ENCODE measurements around the gene PRRC2C. TPM values are rescaled to one million over a fixed set of nuclear protein-coding genes. Genes with fewer than 3 reads are reported as not detected.

Gene PRRC2C
- total RNA-seq, 1 experiment from 2014 or later = 267 TPM

DNA sequence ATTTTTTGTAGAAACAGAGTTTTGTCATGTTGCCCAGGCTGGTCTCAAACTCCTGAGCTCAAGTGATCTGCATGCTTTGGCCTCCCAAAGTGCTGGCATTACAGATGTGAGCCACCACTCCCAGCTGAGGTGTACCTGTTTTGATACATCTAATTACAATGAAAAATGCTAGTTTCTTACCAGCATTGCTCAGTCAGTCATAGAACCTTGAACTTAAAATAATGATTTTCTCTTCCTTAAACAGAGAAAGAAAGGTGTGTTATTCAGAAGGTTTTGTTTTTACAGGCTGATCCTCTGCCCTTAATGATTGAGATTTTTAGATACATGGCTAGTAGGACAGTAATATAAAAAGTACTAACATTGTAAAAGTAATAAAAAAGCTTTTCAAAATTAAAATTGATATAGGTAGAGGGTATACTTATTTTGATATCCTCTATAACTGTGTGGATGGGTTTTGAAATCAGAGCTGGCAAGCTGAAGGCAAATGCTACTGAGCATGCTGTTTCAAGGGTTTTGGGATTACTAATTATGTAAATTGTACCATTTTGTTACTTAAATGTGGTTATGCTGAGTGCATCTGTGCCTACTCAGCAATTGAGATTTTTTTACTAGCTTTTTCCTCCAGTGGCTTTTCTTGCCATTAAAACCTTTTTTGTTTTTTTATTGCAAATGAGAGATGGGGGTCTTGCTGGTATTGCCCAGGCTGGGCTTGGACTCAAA lies 16.1 kb downstream of the PRRC2C start:
- Histone ChIP-seq H3K4me1 (ENCODE audit: insufficient read depth, low read length) (no peaks in the 10 kb centered on the region; the same call in 1 of the 2 replicates), H3K27ac (ENCODE audit: insufficient read length, low read depth, low read length) (no peak overlapping the region), H3K79me2 (ENCODE audit: insufficient read depth, low read length) (peaks cover 78% of the 10 kb centered on the region), H3K9ac (ENCODE audit: extremely low read depth, insufficient read length, low read length) (no peak overlapping the region), H3K79me1 (ENCODE audit: insufficient read depth, low read depth, low read length, poor library complexity, severe bottlenecking) (peaks cover 13% of the 10 kb centered on the region), H3K4me2 (ENCODE audit: insufficient read depth, insufficient read length, low read length) (no peak overlapping the region), H2AK5ac (ENCODE audit: insufficient read length, low read length) (no peak overlapping the region), H3K9me3 (ENCODE audit: control insufficient read depth, low read depth, low read length) (no peaks in the 10 kb centered on the region), H4K20me1 (ENCODE audit: control insufficient read depth, insufficient read depth, insufficient read length) (no peaks in the 10 kb centered on the region), H3K4ac (ENCODE audit: low read depth, low read length) (no peak overlapping the region), H3K18ac (ENCODE audit: insufficient read length, low read depth, low read length) (no peak overlapping the region), H2BK120ac (ENCODE audit: low read depth, low read length, poor library complexity, severe bottlenecking) (no peak overlapping the region), H3T11ph (ENCODE audit: low read length) (no peak overlapping the region), H2BK12ac (ENCODE audit: insufficient read length, low read depth, low read length) (no peak overlapping the region), H2AFZ (ENCODE audit: low read length) (no peak overlapping the region), H3K23ac (ENCODE audit: insufficient read length, low read depth, low read length) (no peak overlapping the region), H3K23me2 (ENCODE audit: insufficient read length, low read depth, low read length, poor library complexity, severe bottlenecking) (no peaks in the 10 kb centered on the region), H4K8ac (replicated peaks; ENCODE audit: insufficient read length, low read depth, low read length) (no peak overlapping the region), H2BK15ac (ENCODE audit: low read depth, low read length) (no peak overlapping the region), H3K14ac (ENCODE audit: insufficient read depth, low read length) (no peak overlapping the region), H2BK20ac (ENCODE audit: low read depth, low read length, poor library complexity, severe bottlenecking) (no peak overlapping the region), H3K27me3 (ENCODE audit: insufficient read depth, low read length) (no peaks in the 10 kb centered on the region), H3K56ac (ENCODE audit: insufficient read length, low read depth, low read length) (no peak overlapping the region), H2BK5ac (ENCODE audit: insufficient read length, low read length) (no peak overlapping the region), H4K5ac (ENCODE audit: insufficient read length, low read depth, low read length) (no peak overlapping the region), H4K91ac (ENCODE audit: insufficient read length, low read depth, low read length) (no peak overlapping the region)
- Mint-ChIP-seq H3K27ac (peak overlapping the region in 1 of 3 experiments; percentile 64; a peak in 2 of 7 replicates), H3K27me3 (ENCODE audit: low read depth) (no peaks in the 10 kb centered on the region; the same call in 1 of the 2 replicates), H3K36me3 (ENCODE audit: insufficient read depth in 1 of 3, low read depth in 3 of 3) (peaks cover 4 to 27% (median 19%) of the 10 kb centered on the region in 3 experiments; a peak in 6 of 7 replicates), H3K4me3 (no peak overlapping the region; a peak in 1 of 5 replicates), H3K9me3 (no peaks in the 10 kb centered on the region), H3K4me1 (peaks cover 43 to 56% of the 10 kb centered on the region in 2 experiments)
- no peak for DNase-seq
- TF ChIP-seq, protein P1, sequence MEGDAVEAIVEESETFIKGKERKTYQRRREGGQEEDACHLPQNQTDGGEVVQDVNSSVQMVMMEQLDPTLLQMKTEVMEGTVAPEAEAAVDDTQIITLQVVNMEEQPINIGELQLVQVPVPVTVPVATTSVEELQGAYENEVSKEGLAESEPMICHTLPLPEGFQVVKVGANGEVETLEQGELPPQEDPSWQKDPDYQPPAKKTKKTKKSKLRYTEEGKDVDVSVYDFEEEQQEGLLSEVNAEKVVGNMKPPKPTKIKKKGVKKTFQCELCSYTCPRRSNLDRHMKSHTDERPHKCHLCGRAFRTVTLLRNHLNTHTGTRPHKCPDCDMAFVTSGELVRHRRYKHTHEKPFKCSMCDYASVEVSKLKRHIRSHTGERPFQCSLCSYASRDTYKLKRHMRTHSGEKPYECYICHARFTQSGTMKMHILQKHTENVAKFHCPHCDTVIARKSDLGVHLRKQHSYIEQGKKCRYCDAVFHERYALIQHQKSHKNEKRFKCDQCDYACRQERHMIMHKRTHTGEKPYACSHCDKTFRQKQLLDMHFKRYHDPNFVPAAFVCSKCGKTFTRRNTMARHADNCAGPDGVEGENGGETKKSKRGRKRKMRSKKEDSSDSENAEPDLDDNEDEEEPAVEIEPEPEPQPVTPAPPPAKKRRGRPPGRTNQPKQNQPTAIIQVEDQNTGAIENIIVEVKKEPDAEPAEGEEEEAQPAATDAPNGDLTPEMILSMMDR (conservative IDR thresholded peaks at IDR 0.05) = no peak
